Esophagus muscularis mucosa (tissue), 4 donors: ENCODE results near the gene PLA2G2A. TPM values are rescaled to one million over a fixed set of nuclear protein-coding genes. Genes with fewer than 3 reads are reported as not detected.

Experiments
- DNase-seq: peaks from one replicate; pipeline ENCODE4 v3.0.0-alpha.2; 2017; ENCODE audit errors: extremely low spot score
- H3K27ac ChIP-seq, 4 donors: fragments of 200-600 bp; sonication (generic); replicated peaks in 1 of 4; 1 replicate in 3 of 4; 2 replicates in 1 of 4; pipeline ENCODE4 v1.5.1; 2016 to 2019; ENCODE audit warnings: mild to moderate bottlenecking in 1 of 4
- H3K27me3 ChIP-seq, 4 donors: fragments of 200-600 bp; sonication (generic); one replicate each; pipeline versions ENCODE4 v1.5.1 to v1.6.0; 2016 to 2019
- H3K36me3 ChIP-seq, 4 donors: fragments of 200-600 bp; sonication (generic); one replicate each; pipeline ENCODE4 v1.5.1; 2016 to 2019
- H3K4me1 ChIP-seq, 4 donors: fragments of 200-600 bp; sonication (generic); one replicate each; pipeline ENCODE4 v1.5.1; 2016 to 2019
- H3K4me3 ChIP-seq, 4 donors: fragments of 200-600 bp; sonication (generic); 1 replicate in 2 of 4; 2 replicates in 2 of 4; pipeline ENCODE4 v1.5.1; 2016 to 2019; ENCODE audit warnings: mild to moderate bottlenecking in 4 of 4, moderate library complexity in 1 of 4
- H3K9me3 ChIP-seq, 4 donors: fragments of 200-600 bp; sonication (generic); 1 replicate in 3 of 4; 2 replicates in 1 of 4; pipeline ENCODE4 v1.5.1; 2016 to 2019
- EP300 ChIP-seq: sonication (generic); formaldehyde crosslinking; IDR thresholded peaks from one replicate; pipeline ENCODE4 v1.6.1; 2017; ENCODE audit warnings: antibody characterized with exemption
- POLR2A ChIP-seq: fragments of 450-650 bp; IDR thresholded peaks from one replicate; pipeline ENCODE4 v1.6.1; 2017; ENCODE audit warnings: antibody characterized with exemption, moderate library complexity, mild to moderate bottlenecking, low read depth
- POLR2AphosphoS5 ChIP-seq, 2 donors: sonication (generic); formaldehyde crosslinking; IDR thresholded peaks; one replicate each; pipeline ENCODE4 v1.6.1; 2017; ENCODE audit warnings: antibody characterized with exemption in 2 of 2
- WGBS: methylation state at CpG from one replicate; pipeline ENCODE4 v1.1.5; 2018; 5-methylcytosine and 5-hydroxymethylcytosine counted together
- intact Hi-C: fragments of 100-400 bp; cut with DNase I; formaldehyde crosslinking; loops from one replicate; pipeline ENCODE4 v1.15.1; 2023
- total RNA-seq, 4 donors: library from RNA; depleted of rRNA; stranded (reverse); fragments of >200 nt; gene quantifications; one replicate each; pipeline versions ENCODE4 v1.1.0 to v1.2.1, GENCODE V29; 2016
- TF ChIP-seq, protein P1 (sequence below), 3 experiments: fragments of 200-600 bp in 2 of 3; fragments of 450-650 bp in 1 of 3; sonication (generic) in 2 of 3; IDR thresholded peaks; one replicate each; pipeline ENCODE4 v1.5.1; 2017 to 2019; ENCODE audit warnings: antibody characterized with exemption in 3 of 3, mild to moderate bottlenecking in 2 of 3, moderate library complexity in 1 of 3

The PLA2G2A gene
- total RNA-seq, 4 donors from 2014 or later, result 29.9 to 228 (median 81.2) TPM

DNA sequence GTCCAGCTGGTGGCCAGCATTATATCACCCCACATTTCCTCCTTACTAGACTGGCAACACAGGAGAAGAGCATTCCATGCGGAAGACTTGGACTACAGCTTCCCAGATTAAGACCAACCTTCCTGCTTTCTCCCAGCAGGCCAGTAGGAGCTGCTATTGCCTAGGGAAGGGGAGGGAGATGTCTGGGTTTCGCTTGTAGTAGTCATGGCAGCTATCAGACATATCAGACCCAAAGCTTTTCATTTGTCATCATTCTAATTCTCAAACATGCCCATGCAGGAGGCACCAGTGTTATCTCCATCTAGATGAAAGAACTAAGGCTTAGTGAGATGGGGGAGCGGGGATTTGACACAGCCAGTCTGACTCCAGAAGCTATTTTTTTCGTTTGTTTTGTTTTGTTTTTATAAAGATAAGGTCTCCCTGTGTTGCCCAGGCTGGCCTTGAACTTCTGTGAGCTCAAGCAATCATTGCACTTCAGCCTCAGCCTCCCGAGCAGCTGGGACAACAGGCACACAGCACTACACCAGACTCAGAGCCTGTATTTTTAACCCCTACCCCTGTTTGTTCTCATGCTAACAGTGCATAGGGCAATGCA lies 4.5 kb downstream of the PLA2G2A start:
- no peaks in the 10 kb centered on the region for H3K9me3 ChIP-seq
- no peaks in the 10 kb centered on the region for H3K36me3 ChIP-seq
- H3K4me3 ChIP-seq, result no peak overlapping the region
- no peak overlapping the region for H3K27ac ChIP-seq
- no peak for DNase-seq
- TF ChIP-seq EP300, result no peak
- TF ChIP-seq, protein P1, sequence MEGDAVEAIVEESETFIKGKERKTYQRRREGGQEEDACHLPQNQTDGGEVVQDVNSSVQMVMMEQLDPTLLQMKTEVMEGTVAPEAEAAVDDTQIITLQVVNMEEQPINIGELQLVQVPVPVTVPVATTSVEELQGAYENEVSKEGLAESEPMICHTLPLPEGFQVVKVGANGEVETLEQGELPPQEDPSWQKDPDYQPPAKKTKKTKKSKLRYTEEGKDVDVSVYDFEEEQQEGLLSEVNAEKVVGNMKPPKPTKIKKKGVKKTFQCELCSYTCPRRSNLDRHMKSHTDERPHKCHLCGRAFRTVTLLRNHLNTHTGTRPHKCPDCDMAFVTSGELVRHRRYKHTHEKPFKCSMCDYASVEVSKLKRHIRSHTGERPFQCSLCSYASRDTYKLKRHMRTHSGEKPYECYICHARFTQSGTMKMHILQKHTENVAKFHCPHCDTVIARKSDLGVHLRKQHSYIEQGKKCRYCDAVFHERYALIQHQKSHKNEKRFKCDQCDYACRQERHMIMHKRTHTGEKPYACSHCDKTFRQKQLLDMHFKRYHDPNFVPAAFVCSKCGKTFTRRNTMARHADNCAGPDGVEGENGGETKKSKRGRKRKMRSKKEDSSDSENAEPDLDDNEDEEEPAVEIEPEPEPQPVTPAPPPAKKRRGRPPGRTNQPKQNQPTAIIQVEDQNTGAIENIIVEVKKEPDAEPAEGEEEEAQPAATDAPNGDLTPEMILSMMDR (IDR thresholded peaks at IDR 0.05), result peak; percentile 62 to 81 (median 78)
- intact Hi-C loops, result loop anchor here (2.0 kb wide), 1 partner anchor 178 kb away; no protein-coding TSS in a partner anchor
- peaks cover 0 to 10% (median 0%) of the 10 kb centered on the region in 4 donors for H3K27me3 ChIP-seq
- H3K4me1 ChIP-seq, result peaks cover 2 to 18% (median 17%) of the 10 kb centered on the region in 4 donors
- WGBS, result 56% methylated on average over 5 of the region's 5 CpGs

DNA sequence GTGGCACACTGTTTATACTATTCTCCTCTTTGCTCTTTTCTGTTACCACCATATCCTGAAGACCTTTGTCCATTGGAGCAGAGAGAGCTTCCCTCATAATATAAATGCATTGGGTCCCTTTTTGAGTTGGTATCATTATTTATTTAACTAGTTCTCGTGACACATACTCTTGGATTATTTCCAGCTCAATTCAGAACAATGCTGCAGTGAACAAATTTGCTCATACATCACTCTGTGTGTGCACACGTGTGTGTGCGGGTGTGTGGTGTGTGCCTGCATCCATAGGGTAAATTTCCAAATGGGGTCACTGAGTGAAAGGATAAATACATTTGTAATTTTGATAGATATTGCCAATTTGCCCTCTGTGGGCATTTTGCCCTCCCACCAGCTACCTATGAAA lies 5.8 kb downstream of the PLA2G2A start:
- Histone ChIP-seq H3K4me3 (no peak overlapping the region), H3K9me3 (no peaks in the 10 kb centered on the region), H3K4me1 (peaks cover 0 to 7% (median 6%) of the 10 kb centered on the region in 4 donors), H3K27ac (no peak overlapping the region), H3K36me3 (no peaks in the 10 kb centered on the region), H3K27me3 (peaks cover 0 to 11% (median 0%) of the 10 kb centered on the region in 4 donors)
- TF ChIP-seq POLR2AphosphoS5 (IDR thresholded peaks at IDR 0.05) (no peak), EP300 (no peak), POLR2A (no peak)
- TF ChIP-seq, protein P1 (IDR thresholded peaks at IDR 0.05), result no peak
- WGBS, result 52% methylated on average over 3 of the region's 3 CpGs
- DNase-seq, result no peak
- intact Hi-C loops, result loop anchor here (2.0 kb wide), 1 partner anchor 179 kb away; no protein-coding TSS in a partner anchor

DNA sequence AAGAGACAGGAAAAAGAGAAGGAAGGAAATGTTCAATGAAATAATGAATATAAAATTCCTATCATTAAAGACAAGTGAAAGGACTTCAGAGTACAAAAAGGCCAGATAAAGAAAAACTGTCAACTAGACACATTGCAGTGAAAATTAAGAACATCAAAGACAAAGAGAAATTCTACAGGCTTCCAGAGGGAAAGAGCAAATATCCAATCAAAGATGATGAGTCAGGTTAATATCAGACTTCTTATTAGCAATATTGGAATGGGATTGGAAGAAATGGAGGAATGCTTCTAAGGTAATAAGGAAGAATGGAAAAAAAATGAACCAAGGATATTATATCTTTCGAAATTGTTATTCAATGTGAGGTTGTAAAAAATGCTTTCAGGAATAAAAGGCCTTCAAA lies 7.8 kb downstream of the PLA2G2A start:
- H3K27me3 ChIP-seq, result peaks cover 0 to 16% (median 0%) of the 10 kb centered on the region in 4 donors
- intact Hi-C loops, result no loop called here
- H3K4me3 ChIP-seq, result no peak overlapping the region
- 87% methylated on average over 1 of the region's 1 CpG for WGBS
- TF ChIP-seq POLR2A, result no peak
- TF ChIP-seq, protein P1 (IDR thresholded peaks at IDR 0.05), result no peak
- TF ChIP-seq POLR2AphosphoS5 (IDR thresholded peaks at IDR 0.05), result no peak
- TF ChIP-seq EP300, result no peak
- no peaks in the 10 kb centered on the region for H3K9me3 ChIP-seq
- H3K36me3 ChIP-seq, result no peaks in the 10 kb centered on the region
- H3K27ac ChIP-seq, result no peak overlapping the region
- H3K4me1 ChIP-seq, result peaks cover 0 to 7% (median 5%) of the 10 kb centered on the region in 4 donors
- DNase-seq, result no peak

DNA sequence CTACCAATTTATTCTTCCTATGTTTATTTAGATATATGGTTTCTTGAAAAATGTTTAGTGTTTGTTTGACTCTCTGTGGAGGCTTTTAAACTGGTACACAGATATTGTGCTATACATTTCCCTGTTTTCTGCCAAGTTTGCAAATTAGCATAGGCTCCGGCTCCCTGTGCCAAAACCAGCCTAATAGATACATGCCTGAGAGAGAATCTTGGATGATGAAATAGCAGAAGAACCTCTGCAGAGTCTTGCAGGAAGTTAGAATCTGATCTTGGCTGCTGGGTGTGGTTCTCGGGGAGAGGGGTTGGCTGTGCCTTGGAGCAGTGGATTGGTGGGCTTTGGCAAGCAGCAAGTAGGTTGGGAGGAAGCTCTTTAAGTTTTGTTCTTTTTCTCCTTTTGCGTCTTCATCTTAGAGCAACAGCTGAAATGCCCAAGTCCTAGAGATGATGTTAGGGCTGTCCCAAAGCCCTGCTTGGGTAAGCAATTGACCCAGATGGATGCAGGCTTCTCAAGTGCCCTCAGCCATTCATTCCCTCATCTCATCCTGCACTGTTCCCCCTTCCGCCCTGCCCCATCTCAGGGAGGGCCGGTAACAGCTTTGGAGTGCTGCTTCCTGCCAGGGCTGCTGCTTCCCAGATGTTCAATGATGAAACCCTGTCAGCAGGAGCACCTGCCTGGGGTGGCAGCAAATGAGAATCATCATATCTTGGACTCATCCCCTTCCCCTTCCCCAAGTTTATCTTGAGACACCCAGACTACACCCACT lies 9.3 kb downstream of the PLA2G2A start:
- H3K27me3 ChIP-seq, result peaks cover 0 to 16% (median 0%) of the 10 kb centered on the region in 4 donors
- no peak overlapping the region for H3K27ac ChIP-seq
- DNase-seq, result no peak
- TF ChIP-seq, protein P1 (IDR thresholded peaks at IDR 0.05), result no peak
- TF ChIP-seq POLR2A, result no peak
- TF ChIP-seq POLR2AphosphoS5 (IDR thresholded peaks at IDR 0.05), result no peak
- TF ChIP-seq EP300, result no peak
- WGBS, result 56% methylated on average over 5 of the region's 5 CpGs
- peaks cover 0 to 6% (median 4%) of the 10 kb centered on the region in 4 donors for H3K4me1 ChIP-seq
- H3K4me3 ChIP-seq, result no peak overlapping the region
- intact Hi-C loops, result no loop called here
- H3K9me3 ChIP-seq, result no peaks in the 10 kb centered on the region
- no peaks in the 10 kb centered on the region for H3K36me3 ChIP-seq
